IMR-90 (cell line): ENCODE results near the gene GJB5. TPM values are rescaled to one million over a fixed set of nuclear protein-coding genes. Genes with fewer than 3 reads are reported as not detected.

ENCODE experiments used
- ATAC-seq: fragments of 200-7000 bp; cut with Tn5 transposase; 2 replicates; pipeline ENCODE4 v1.9.1; 2020; ENCODE audit warnings: low read depth, mild to moderate bottlenecking, moderate library complexity
- BruUV-seq: library from RNA; stranded (reverse); fragments of 400-500 nt; replicated peaks from 2 replicates; lab custom pipeline; 2021; lab: Mats Ljungman, UMichigan
- CTCF ChIA-PET: fragments of 300-600 bp; formaldehyde crosslinking; extraction: SDS; loops from one replicate; lab custom pipeline; 2021; ENCODE audit warnings: antibody characterized with exemption; lab: Yijun Ruan, JAX
- POLR2A ChIA-PET: fragments of 300-600 bp; sonication (Branson Sonifier 250); formaldehyde crosslinking; loops from one replicate; lab custom pipeline; 2022; ENCODE audit warnings: antibody characterized with exemption; ENCODE audit not compliant: unreplicated experiment; lab: Charles Lee
- DNase-seq: peaks from one replicate; pipeline ENCODE4 v3.0.0; 2013
- H2AFZ ChIP-seq: replicated peaks from 2 replicates; pipeline ENCODE3; 2013; ENCODE audit warnings: low read length, mild to moderate bottlenecking; ENCODE audit not compliant: poor library complexity
- H2AK5ac ChIP-seq: 2 replicates; pipeline ENCODE4 v1.6.1; 2013; ENCODE audit warnings: low read depth, low read length, inconsistent platforms
- H2AK9ac ChIP-seq: replicated peaks from 2 replicates; pipeline ENCODE3; 2013; ENCODE audit warnings: mild to moderate bottlenecking, low read depth, low read length, moderate library complexity; ENCODE audit not compliant: poor library complexity
- H2BK120ac ChIP-seq: 2 replicates; pipeline ENCODE4 v1.6.1; 2013; ENCODE audit warnings: low read depth, low read length, inconsistent platforms
- H2BK15ac ChIP-seq: 3 replicates; pipeline ENCODE4 v1.6.1; 2013; ENCODE audit warnings: low read depth, low read length, inconsistent platforms
- H2BK20ac ChIP-seq: 2 replicates; pipeline ENCODE4 v1.6.1; 2013; ENCODE audit warnings: low read depth, mild to moderate bottlenecking, inconsistent platforms, low read length, moderate library complexity
- H2BK5ac ChIP-seq: 2 replicates; pipeline ENCODE4 v1.6.1; 2013; ENCODE audit warnings: mild to moderate bottlenecking, low read depth, low read length, inconsistent platforms; ENCODE audit not compliant: poor library complexity, severe bottlenecking
- H3K14ac ChIP-seq: replicated peaks from 2 replicates; pipeline ENCODE4 v1.6.1; 2013; ENCODE audit warnings: low read depth, low read length, inconsistent platforms
- H3K18ac ChIP-seq: 2 replicates; pipeline ENCODE4 v1.6.1; 2013; ENCODE audit warnings: low read depth, low read length, control low read depth
- H3K23ac ChIP-seq: 2 replicates; pipeline ENCODE4 v1.6.1; 2013; ENCODE audit warnings: low read depth, low read length, inconsistent platforms
- H3K27ac ChIP-seq: 2 replicates; pipeline ENCODE4 v1.5.1; 2013; ENCODE audit warnings: mild to moderate bottlenecking, control low read depth, low read length; ENCODE audit not compliant: insufficient read depth
- H3K27me3 ChIP-seq: 2 replicates; pipeline ENCODE4 v1.6.1; 2013; ENCODE audit warnings: low read length; ENCODE audit not compliant: control insufficient read depth, insufficient read depth
- H3K36me3 ChIP-seq: 2 replicates; pipeline ENCODE4 v1.6.1; 2013; ENCODE audit warnings: low read length, mixed read lengths; ENCODE audit not compliant: control insufficient read depth, insufficient read depth
- H3K4ac ChIP-seq: 2 replicates; pipeline ENCODE4 v1.6.1; 2013; ENCODE audit warnings: low read depth, low read length, inconsistent platforms
- H3K4me1 ChIP-seq: 2 replicates; pipeline ENCODE4 v1.6.1; 2013; ENCODE audit warnings: low read length, mixed read lengths; ENCODE audit not compliant: control insufficient read depth, insufficient read depth
- H3K4me2 ChIP-seq: 2 replicates; pipeline ENCODE4 v1.6.1; 2013; ENCODE audit warnings: low read depth, mild to moderate bottlenecking, control low read depth, low read length, moderate library complexity
- H3K4me3 ChIP-seq: 2 replicates; pipeline ENCODE4 v1.5.1; 2013; ENCODE audit warnings: low read depth, mild to moderate bottlenecking, control low read depth, low read length, moderate library complexity; ENCODE audit not compliant: insufficient read depth
- H3K56ac ChIP-seq: 2 replicates; pipeline ENCODE4 v1.6.1; 2013; ENCODE audit warnings: low read length, inconsistent platforms; ENCODE audit not compliant: insufficient read depth; ENCODE audit errors: extremely low read depth
- H3K79me1 ChIP-seq, 2 experiments: 2 replicates each; pipeline ENCODE4 v1.6.1; 2013; ENCODE audit warnings: low read length in 2 of 2, inconsistent platforms in 1 of 2, low read depth in 1 of 2
- H3K9ac ChIP-seq: 2 replicates; pipeline ENCODE4 v1.6.1; 2013; ENCODE audit warnings: low read depth, low read length, control low read depth
- H3K9me1 ChIP-seq: 2 replicates; pipeline ENCODE4 v1.6.1; 2013; ENCODE audit warnings: low read length, inconsistent platforms; ENCODE audit not compliant: insufficient read depth
- H3K9me3 ChIP-seq: 2 replicates; pipeline ENCODE4 v1.6.1; 2013; ENCODE audit warnings: low read length; ENCODE audit not compliant: control insufficient read depth, insufficient read depth
- H4K20me1 ChIP-seq: 2 replicates; pipeline ENCODE4 v1.6.1; 2013; ENCODE audit warnings: low read length, inconsistent platforms; ENCODE audit not compliant: insufficient read depth
- H4K5ac ChIP-seq: 2 replicates; pipeline ENCODE4 v1.6.1; 2013; ENCODE audit warnings: mild to moderate bottlenecking, low read depth, low read length, control low read depth
- H4K8ac ChIP-seq, 2 experiments: 2 replicates each; pipeline ENCODE4 v1.6.1; 2013; ENCODE audit warnings: low read depth in 2 of 2, low read length in 2 of 2, control low read depth in 1 of 2, inconsistent platforms in 1 of 2
- H4K91ac ChIP-seq: 2 replicates; pipeline ENCODE4 v1.6.1; 2013; ENCODE audit warnings: low read depth, low read length, inconsistent platforms; ENCODE audit not compliant: insufficient read depth
- BHLHE40 ChIP-seq: fragments of 150-350 bp; IDR thresholded peaks from 2 replicates; pipeline ENCODE4 v1.6.1; 2016; ENCODE audit warnings: mild to moderate bottlenecking, low read depth, low read length
- CEBPB ChIP-seq: IDR thresholded peaks from 2 replicates; pipeline ENCODE4 v1.6.1; 2012; ENCODE audit warnings: low read depth, low read length, improper control_type of control experiment
- CHD1 ChIP-seq: IDR thresholded peaks from 2 replicates; pipeline ENCODE4 v1.6.1; 2012; ENCODE audit warnings: low read depth, low read length, improper control_type of control experiment
- ELK1 ChIP-seq: fragments of 150-350 bp; IDR thresholded peaks from 2 replicates; pipeline ENCODE4 v1.6.1; 2016; ENCODE audit warnings: low read depth, mild to moderate bottlenecking, low read length, moderate library complexity, borderline replicate concordance
- FOS ChIP-seq: fragments of 150-350 bp; IDR thresholded peaks from 2 replicates; pipeline ENCODE4 v1.6.1; 2016; ENCODE audit warnings: low read depth, low read length
- MAFK ChIP-seq: IDR thresholded peaks from 2 replicates; pipeline ENCODE4 v1.6.1; 2012; ENCODE audit warnings: low read depth, low read length, improper control_type of control experiment
- MAZ ChIP-seq: IDR thresholded peaks from 2 replicates; pipeline ENCODE4 v1.6.1; 2012; ENCODE audit warnings: low read depth, mild to moderate bottlenecking, low read length, improper control_type of control experiment, moderate library complexity, borderline replicate concordance
- MXI1 ChIP-seq: IDR thresholded peaks from 2 replicates; pipeline ENCODE4 v1.6.1; 2012; ENCODE audit warnings: low read depth, mild to moderate bottlenecking, low read length, moderate library complexity, borderline replicate concordance
- NFE2L2 ChIP-seq: fragments of 150-350 bp; IDR thresholded peaks from 2 replicates; pipeline ENCODE4 v1.6.1; 2016; ENCODE audit warnings: low read depth, mild to moderate bottlenecking, low read length
- POLR2A ChIP-seq: IDR thresholded peaks from 2 replicates; pipeline ENCODE4 v1.6.1; 2012; ENCODE audit warnings: mild to moderate bottlenecking, low read depth, low read length
- RAD21 ChIP-seq: IDR thresholded peaks from 2 replicates; pipeline ENCODE4 v1.6.1; 2012; ENCODE audit warnings: low read length, improper control_type of control experiment
- RCOR1 ChIP-seq: IDR thresholded peaks from 2 replicates; pipeline ENCODE4 v1.6.1; 2012; ENCODE audit warnings: mild to moderate bottlenecking, low read length, improper control_type of control experiment; ENCODE audit not compliant: insufficient replicate concordance
- RFX5 ChIP-seq: IDR thresholded peaks from 2 replicates; pipeline ENCODE4 v1.8.0; 2012; ENCODE audit warnings: low read depth, mild to moderate bottlenecking, low read length, moderate library complexity
- SMC3 ChIP-seq: fragments of 150-350 bp; IDR thresholded peaks from 2 replicates; pipeline ENCODE4 v1.6.1; 2016; ENCODE audit warnings: low read depth, mild to moderate bottlenecking, antibody characterized with exemption, low read length, moderate library complexity
- WGBS, 2 experiments: methylation state at CpG; one replicate each; pipeline versions ENCODE4 v1.1.5 to v1.1.7; 2013; ENCODE audit warnings: missing lambda C conversion rate in 2 of 2; ENCODE audit not compliant: insufficient read length in 1 of 2; ENCODE audit errors: extremely low coverage in 2 of 2; 5-methylcytosine and 5-hydroxymethylcytosine counted together
- dilution Hi-C: fragments of 300-500 bp; cut with HindIII; formaldehyde crosslinking; loops from one replicate; pipeline ENCODE4 v1.14.3; 2018; ENCODE audit warnings: low sequenced_read_pairs; ENCODE audit not compliant: unreplicated experiment
- in situ Hi-C: fragments of 300-500 bp; cut with MboI; formaldehyde crosslinking; loops from 3 replicates; pipeline ENCODE4 v1.14.3; 2019; ENCODE audit warnings: low sequenced_read_pairs, inconsistent platforms, mixed read lengths
- intact Hi-C: fragments of 100-400 bp; cut with micrococcal nuclease; formaldehyde crosslinking; loops from 2 replicates; pipeline ENCODE4 v1.10.0; 2022
- polyA plus RNA-seq, 3 experiments: library from polyadenylated mRNA; depleted of rRNA; stranded (reverse); fragments of >200 nt; gene quantifications; 2 replicates each; pipeline ENCODE4 v1.2.3, GENCODE V29; 2012; ENCODE audit warnings: low replicate concordance in 1 of 3
- total RNA-seq: library from RNA; depleted of rRNA; stranded (reverse); fragments of >200 nt; gene quantifications from 2 replicates; pipeline ENCODE4 v1.2.3, GENCODE V29; 2012
- TF ChIP-seq, protein P1 (sequence below): fragments of 150-350 bp; IDR thresholded peaks from 2 replicates; pipeline ENCODE4 v1.6.1; 2017; ENCODE audit warnings: mild to moderate bottlenecking, antibody characterized with exemption, low read length, low read depth
- TF ChIP-seq, protein P2 (sequence below): conservative IDR thresholded peaks from 2 replicates; pipeline ENCODE4 v1.5.1; 2012; ENCODE audit warnings: mild to moderate bottlenecking, low read depth, low read length, improper control_type of control experiment

GJB5 gene
- total and polyA plus RNA-seq, 2 of the 4 experiments (the other 2 are of a cell fraction) = 0.10 TPM; not detected in 1

DNA sequence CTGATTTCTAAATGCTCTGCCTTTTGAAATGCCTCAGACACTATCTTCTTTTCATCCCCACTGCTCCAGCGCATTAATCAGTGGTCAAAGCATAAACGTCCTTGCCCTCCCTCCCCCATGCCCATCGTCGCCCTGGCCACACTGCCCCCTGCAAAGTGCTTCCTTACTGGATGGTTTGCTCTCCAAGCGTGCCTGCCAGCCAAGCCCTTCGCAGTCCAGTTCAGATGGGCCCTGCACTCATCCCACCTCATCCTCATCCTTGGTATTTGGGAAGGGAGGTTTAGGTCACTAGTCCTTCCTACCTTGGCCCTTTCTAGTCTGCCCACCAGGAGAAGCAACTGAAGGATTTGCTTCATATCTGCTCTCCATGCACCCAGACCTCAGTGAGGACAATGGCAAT, 41.1 kb downstream of the GJB5 start:
- Histone ChIP-seq H2BK15ac (no peak overlapping the region), H3K4me2 (no peak overlapping the region), H4K91ac (no peak overlapping the region), H3K36me3 (no peaks in the 10 kb centered on the region), H2AK5ac (no peak overlapping the region), H4K8ac (no peak overlapping the region), H3K14ac (no peak overlapping the region), H4K5ac (no peak overlapping the region), H2BK20ac (no peak overlapping the region), H3K18ac (no peak overlapping the region), H2BK5ac (no peak overlapping the region), H3K27ac (no peak overlapping the region), H3K4me3 (no peak overlapping the region), H3K9me3 (no peaks in the 10 kb centered on the region), H4K20me1 (no peaks in the 10 kb centered on the region), H2AK9ac (no peak overlapping the region), H3K9ac (no peak overlapping the region), H2AFZ (no peak overlapping the region), H3K4me1 (no peaks in the 10 kb centered on the region), H3K23ac (no peak overlapping the region), H3K27me3 (peaks cover 14% of the 10 kb centered on the region), H3K9me1 (no peaks in the 10 kb centered on the region), H3K4ac (no peak overlapping the region), H2BK120ac (no peak overlapping the region), H3K79me1 (no peaks in the 10 kb centered on the region), H3K56ac (no peak overlapping the region)
- dilution Hi-C loops = no loop called here
- CTCF ChIA-PET = interaction anchor here (1.0 kb wide), 1 partner anchor 57 kb away, joined by 5 read pairs; no protein-coding TSS in a partner anchor
- in situ Hi-C loops = no loop called here
- no TSS peak for BruUV-seq
- no peak for TF ChIP-seq BHLHE40
- TF ChIP-seq NFE2L2 = no peak
- no peak for TF ChIP-seq RAD21
- no peak for TF ChIP-seq RCOR1
- TF ChIP-seq RFX5 = no peak
- TF ChIP-seq MXI1 = no peak
- TF ChIP-seq FOS = no peak
- no peak for TF ChIP-seq CEBPB
- no peak for TF ChIP-seq POLR2A
- no peak for TF ChIP-seq ELK1
- no peak for TF ChIP-seq SMC3
- no peak for TF ChIP-seq MAFK
- TF ChIP-seq MAZ = no peak
- TF ChIP-seq, protein P1, sequence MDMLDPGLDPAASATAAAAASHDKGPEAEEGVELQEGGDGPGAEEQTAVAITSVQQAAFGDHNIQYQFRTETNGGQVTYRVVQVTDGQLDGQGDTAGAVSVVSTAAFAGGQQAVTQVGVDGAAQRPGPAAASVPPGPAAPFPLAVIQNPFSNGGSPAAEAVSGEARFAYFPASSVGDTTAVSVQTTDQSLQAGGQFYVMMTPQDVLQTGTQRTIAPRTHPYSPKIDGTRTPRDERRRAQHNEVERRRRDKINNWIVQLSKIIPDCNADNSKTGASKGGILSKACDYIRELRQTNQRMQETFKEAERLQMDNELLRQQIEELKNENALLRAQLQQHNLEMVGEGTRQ = no peak
- TF ChIP-seq, protein P2, sequence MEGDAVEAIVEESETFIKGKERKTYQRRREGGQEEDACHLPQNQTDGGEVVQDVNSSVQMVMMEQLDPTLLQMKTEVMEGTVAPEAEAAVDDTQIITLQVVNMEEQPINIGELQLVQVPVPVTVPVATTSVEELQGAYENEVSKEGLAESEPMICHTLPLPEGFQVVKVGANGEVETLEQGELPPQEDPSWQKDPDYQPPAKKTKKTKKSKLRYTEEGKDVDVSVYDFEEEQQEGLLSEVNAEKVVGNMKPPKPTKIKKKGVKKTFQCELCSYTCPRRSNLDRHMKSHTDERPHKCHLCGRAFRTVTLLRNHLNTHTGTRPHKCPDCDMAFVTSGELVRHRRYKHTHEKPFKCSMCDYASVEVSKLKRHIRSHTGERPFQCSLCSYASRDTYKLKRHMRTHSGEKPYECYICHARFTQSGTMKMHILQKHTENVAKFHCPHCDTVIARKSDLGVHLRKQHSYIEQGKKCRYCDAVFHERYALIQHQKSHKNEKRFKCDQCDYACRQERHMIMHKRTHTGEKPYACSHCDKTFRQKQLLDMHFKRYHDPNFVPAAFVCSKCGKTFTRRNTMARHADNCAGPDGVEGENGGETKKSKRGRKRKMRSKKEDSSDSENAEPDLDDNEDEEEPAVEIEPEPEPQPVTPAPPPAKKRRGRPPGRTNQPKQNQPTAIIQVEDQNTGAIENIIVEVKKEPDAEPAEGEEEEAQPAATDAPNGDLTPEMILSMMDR = no peak
- no peak for TF ChIP-seq CHD1
- POLR2A ChIA-PET = no interaction called here
- DNase-seq (no peak), ATAC-seq (no peak)
- intact Hi-C loops = no loop called here
- whole genome bisulfite sequencing, 2 experiments = 80% methylated on average over 1 of the region's 6 CpGs; no CpG with 5 or more reads in 1 of the 2 experiments
